ENCODE data around the gene KRTAP10-4. TPM values are rescaled to one million over a fixed set of nuclear protein-coding genes. Genes with fewer than 3 reads are reported as not detected.
A peak's percentile ranks its signal among the peaks of the same experiment; 100 is the strongest.

Gene KRTAP10-4
- total and polyA plus RNA-seq, 2 donors from 2014 or later, result not detected

DNA sequence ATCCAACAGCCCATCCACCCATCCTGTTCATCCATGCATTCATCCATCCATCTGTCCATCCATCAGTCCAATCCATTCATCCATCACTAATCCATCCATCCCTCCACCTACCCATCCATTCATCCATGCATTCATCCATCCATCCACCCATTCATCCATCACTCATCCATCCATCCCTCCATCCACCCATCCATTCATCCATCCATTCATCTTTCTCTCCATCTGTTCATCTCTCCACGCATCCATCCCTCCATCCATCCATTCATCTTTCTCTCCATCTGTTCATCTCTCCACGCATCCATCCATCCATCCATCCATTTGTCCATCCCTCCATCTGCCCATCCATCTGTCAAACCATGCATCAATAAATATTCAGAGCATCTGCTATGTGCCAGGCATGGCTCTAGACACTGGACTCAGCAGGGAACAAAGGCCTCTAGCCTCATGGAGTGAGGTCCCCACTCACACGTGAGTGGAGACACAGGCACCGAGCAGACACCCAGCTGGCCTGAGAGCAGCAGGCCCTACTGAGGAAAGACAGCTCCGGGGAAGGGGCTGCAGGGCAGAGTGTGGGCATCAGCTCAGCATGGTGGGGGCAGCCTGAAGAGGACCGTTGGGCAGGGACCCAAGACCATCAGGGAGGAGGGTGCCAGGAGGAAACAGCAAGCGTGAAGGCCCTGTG is 43.2 kb upstream of the KRTAP10-4 start:
- intact Hi-C loops (cut with DNase I), result no loop called here
- TF ChIP-seq, protein P1, sequence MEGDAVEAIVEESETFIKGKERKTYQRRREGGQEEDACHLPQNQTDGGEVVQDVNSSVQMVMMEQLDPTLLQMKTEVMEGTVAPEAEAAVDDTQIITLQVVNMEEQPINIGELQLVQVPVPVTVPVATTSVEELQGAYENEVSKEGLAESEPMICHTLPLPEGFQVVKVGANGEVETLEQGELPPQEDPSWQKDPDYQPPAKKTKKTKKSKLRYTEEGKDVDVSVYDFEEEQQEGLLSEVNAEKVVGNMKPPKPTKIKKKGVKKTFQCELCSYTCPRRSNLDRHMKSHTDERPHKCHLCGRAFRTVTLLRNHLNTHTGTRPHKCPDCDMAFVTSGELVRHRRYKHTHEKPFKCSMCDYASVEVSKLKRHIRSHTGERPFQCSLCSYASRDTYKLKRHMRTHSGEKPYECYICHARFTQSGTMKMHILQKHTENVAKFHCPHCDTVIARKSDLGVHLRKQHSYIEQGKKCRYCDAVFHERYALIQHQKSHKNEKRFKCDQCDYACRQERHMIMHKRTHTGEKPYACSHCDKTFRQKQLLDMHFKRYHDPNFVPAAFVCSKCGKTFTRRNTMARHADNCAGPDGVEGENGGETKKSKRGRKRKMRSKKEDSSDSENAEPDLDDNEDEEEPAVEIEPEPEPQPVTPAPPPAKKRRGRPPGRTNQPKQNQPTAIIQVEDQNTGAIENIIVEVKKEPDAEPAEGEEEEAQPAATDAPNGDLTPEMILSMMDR (IDR thresholded peaks at IDR 0.05; ENCODE audit: borderline replicate concordance, extremely low read depth, insufficient read depth), result no peak
- H3K9ac ChIP-seq (ENCODE audit: low read length in 3 of 3), result no peak overlapping the region
- no peaks in the 10 kb centered on the region for H3K4me1 ChIP-seq (ENCODE audit: control insufficient read depth in 2 of 3, insufficient read depth in 2 of 3, low read depth in 1 of 3, low read length in 3 of 3)
- H3K27me3 ChIP-seq (ENCODE audit: control insufficient read depth, insufficient read depth, low read length), result no peaks in the 10 kb centered on the region
- FAIRE-seq (no peak), DNase-seq (no peak)
- H3K9me3 ChIP-seq (ENCODE audit: control insufficient read depth in 2 of 3, insufficient read depth in 1 of 3, low read length in 3 of 3), result no peaks in the 10 kb centered on the region
- no peak overlapping the region for H3K27ac ChIP-seq (ENCODE audit: low read depth in 2 of 2, low read length in 2 of 2)
- no peak overlapping the region for H3K4me3 ChIP-seq (ENCODE audit: low read length in 3 of 3)
- H3K36me3 ChIP-seq (ENCODE audit: control insufficient read depth in 2 of 3, insufficient read depth in 3 of 3, low read length in 3 of 3), result no peaks in the 10 kb centered on the region

DNA sequence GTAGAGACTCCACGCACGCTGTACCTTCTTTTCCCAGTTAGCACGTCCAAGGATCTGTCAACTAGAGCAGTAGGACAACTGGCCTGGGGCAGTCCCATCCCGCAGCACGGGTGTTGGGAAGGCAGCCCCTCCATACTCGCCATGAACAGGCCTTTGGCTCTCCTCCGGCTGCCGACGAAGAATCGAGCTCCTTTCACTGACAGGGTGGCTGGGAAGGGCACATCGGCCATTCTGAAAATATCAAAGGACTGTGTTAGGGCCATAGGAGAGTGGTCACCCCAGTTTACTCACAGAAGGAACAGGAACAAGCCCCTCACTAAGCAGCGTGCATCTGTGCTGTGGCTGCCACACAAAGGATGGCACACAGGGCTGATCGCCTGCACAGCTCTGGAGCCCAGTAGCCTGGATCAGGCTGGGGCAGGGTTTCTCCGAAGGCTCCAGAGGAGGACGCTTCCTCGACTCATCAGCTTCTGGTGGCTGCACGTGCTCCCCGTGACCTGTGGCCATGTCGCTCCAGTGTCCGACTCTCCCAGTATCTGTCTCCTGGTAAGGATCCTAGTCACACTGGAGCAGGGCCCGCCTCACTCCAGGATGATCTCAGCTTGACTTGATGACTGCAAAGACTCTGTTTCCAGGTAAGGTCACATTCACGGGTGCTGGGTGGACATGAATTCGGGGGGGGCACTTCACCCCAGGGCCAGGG is 42.5 kb upstream of the KRTAP10-4 start:
- Histone ChIP-seq H3K4me1 (ENCODE audit: control insufficient read depth in 2 of 3, insufficient read depth in 2 of 3, low read depth in 1 of 3, low read length in 3 of 3) (no peaks in the 10 kb centered on the region), H3K27me3 (ENCODE audit: control insufficient read depth, insufficient read depth, low read length) (no peaks in the 10 kb centered on the region), H3K4me3 (ENCODE audit: low read length in 3 of 3) (no peak overlapping the region), H3K9me3 (ENCODE audit: control insufficient read depth in 2 of 3, insufficient read depth in 1 of 3, low read length in 3 of 3) (no peaks in the 10 kb centered on the region), H3K9ac (ENCODE audit: low read length in 3 of 3) (no peak overlapping the region), H3K27ac (ENCODE audit: low read depth in 2 of 2, low read length in 2 of 2) (no peak overlapping the region), H3K36me3 (ENCODE audit: control insufficient read depth in 2 of 3, insufficient read depth in 3 of 3, low read length in 3 of 3) (no peaks in the 10 kb centered on the region)
- TF ChIP-seq, protein P1 (IDR thresholded peaks at IDR 0.05; ENCODE audit: borderline replicate concordance, extremely low read depth, insufficient read depth), result no peak
- intact Hi-C loops (cut with DNase I), result no loop called here
- DNase-seq (peak in 1 of 5 donors; percentile 56), FAIRE-seq (no peak)

DNA sequence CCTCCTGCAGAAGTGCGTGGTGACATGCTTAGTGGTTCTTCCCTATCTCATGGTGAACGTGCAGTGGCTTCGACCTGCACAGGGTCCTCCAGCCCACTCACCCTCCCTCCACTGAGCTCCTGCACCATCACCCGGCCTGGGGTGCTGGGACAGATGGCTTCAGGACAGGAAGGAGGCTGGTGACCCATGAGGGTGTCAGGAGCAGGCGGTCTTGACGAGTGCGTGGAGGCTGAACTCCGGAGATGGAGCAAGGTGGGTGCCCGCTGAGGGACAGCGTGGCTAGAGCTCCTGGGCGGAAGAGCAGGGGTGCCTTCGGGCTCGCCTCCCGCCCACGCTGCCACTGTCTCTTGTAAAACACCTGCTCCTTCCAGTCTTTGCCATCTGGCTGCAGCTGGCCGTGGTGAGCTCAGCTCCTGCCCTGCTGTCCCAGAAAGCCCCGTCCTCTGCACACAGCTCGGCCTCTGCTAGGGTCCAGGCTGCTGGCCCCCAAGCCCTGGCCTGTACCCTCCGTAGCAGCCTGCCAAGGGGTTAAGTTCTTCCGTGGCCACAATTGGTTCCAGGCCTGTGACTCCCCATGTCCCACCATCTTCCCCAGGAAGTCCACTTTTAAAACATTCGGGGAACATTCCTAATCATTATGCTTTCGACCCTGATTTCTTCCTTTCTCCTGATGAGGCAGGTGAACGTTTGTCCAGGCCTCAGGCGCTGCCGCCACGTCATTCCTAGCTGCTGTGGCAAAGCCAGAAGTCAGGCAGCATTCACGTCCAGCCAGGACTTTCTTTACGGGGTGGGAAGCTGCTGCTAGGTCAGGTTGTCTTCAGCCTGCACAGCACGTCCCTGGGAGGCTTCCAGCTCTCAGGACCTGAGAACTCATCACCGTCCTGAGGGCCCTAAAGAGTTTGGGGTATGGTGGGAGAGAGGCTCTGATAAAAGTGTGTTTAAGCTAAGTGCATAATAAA is 41.6 kb upstream of the KRTAP10-4 start:
- Histone ChIP-seq H3K27me3 (ENCODE audit: control insufficient read depth, insufficient read depth, low read length) (no peaks in the 10 kb centered on the region), H3K9ac (ENCODE audit: low read length in 3 of 3) (no peak overlapping the region), H3K36me3 (ENCODE audit: control insufficient read depth in 2 of 3, insufficient read depth in 3 of 3, low read length in 3 of 3) (no peaks in the 10 kb centered on the region), H3K4me1 (ENCODE audit: control insufficient read depth in 2 of 3, insufficient read depth in 2 of 3, low read depth in 1 of 3, low read length in 3 of 3) (no peaks in the 10 kb centered on the region), H3K4me3 (ENCODE audit: low read length in 3 of 3) (no peak overlapping the region), H3K9me3 (ENCODE audit: control insufficient read depth in 2 of 3, insufficient read depth in 1 of 3, low read length in 3 of 3) (no peaks in the 10 kb centered on the region), H3K27ac (ENCODE audit: low read depth in 2 of 2, low read length in 2 of 2) (no peak overlapping the region)
- FAIRE-seq (no peak), DNase-seq (peak in 3 of 5 donors; percentile 30 to 66 (median 43))
- intact Hi-C loops (cut with DNase I), result no loop called here
- TF ChIP-seq, protein P1 (IDR thresholded peaks at IDR 0.05; ENCODE audit: borderline replicate concordance, extremely low read depth, insufficient read depth), result no peak

Data from kidney (tissue), 14 donors.